HG02759 (cell line): ENCODE results near the gene NKAPD1.
"Not testable (repeated sequence)": the region's sequence is repeated elsewhere in the genome, so short reads cannot be mapped to it uniquely, and the experiment has no call there.

ENCODE experiments used
- ATAC-seq: cut with Tn5 transposase; IDR thresholded peaks from one replicate; pipeline ENCODE4 v1.9.1; 2021; ENCODE audit warnings: mild to moderate bottlenecking, moderate library complexity; ENCODE audit not compliant: unreplicated experiment

Gene NKAPD1

GRCh38 chr11:112085822-112086421 is 11.8 kb downstream of the NKAPD1 start:
- ATAC-seq = peak; percentile 31

GRCh38 chr11:112086422-112087191 is 12.5 kb downstream of the NKAPD1 start, which contains the start of the genes SDHD and TIMM8B:
Gene SDHD, plus strand, starts transcription at chr11:112086873. Its CDS starts 35 bp downstream, at chr11:112086908.
Gene TIMM8B, minus strand, starts transcription at chr11:112086756. Its CDS starts 33 bp downstream, at chr11:112086723.
- ATAC-seq = peak; percentile 92

DNA sequence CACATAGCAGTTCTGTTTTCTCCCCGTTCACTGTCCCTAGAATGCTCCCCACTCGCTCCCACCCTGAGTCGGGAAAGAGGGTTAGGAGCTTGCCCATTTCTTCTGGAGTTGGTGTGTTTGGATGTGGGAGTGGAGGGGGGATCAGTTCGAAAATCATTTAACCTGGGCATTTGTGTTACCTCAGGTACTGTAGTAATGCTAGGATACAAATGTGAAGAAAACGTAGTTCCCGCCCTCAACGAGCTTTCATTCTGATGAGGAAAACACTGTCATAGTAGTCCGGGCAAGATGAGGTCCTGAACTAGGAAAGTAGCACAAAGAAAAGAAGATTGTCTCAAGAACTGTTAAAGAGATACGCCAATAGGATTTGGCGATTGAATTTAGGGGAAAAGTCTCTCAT is 13.1 kb downstream of the NKAPD1 start:
- no peak for ATAC-seq

- ATAC-seq = not testable (repeated sequence)
Measured at GRCh38 chr11:112095302-112095701, 21.2 kb downstream of the NKAPD1 start.

DNA sequence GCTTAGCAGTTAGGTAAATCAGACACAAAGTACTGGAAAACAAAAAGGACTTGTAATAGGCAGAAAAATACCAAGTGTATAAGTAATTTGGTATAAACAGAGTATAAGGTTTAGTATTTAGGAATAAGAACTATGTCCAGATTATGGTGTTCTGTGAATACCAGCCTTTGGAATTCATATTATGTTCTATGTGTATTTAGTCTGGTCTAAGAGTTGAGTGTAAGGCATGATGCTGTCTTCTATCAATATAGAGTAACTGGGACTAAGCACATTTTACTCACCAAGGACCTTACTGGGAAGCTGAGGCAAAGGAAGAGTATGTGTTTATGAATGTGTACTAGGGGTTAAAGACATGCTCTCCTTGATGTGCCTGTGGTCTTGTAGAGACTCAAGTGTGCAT is 22.1 kb downstream of the NKAPD1 start:
- ATAC-seq = no peak

- ATAC-seq = no peak
Measured at GRCh38 chr11:112097734-112098528, 23.8 kb downstream of the NKAPD1 start.

DNA sequence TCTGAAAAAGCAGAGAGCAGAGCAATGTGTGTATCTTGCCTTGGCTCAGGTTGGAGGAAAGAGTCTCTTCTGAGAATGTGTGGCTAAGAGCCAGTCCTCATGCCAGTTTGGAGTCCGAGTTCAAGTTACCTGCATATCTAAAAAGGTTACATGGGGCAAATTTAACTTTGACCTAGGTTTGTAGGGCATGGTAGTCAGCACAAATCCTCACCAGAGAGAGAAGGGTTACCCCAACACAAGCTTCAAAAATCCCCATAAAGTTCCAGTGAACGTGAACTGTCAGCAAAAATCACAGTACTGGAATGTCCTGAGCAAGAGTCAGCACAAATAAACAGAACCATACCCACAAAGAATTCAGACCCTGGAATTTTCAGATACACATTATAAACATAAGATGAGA is 26.4 kb downstream of the NKAPD1 start:
- ATAC-seq = no peak

GRCh38 chr11:112103446-112103845 is 29.3 kb downstream of the NKAPD1 start:
- no peak for ATAC-seq

- ATAC-seq = no peak
Measured at GRCh38 chr11:112106070-112106469, 32.0 kb downstream of the NKAPD1 start.

DNA sequence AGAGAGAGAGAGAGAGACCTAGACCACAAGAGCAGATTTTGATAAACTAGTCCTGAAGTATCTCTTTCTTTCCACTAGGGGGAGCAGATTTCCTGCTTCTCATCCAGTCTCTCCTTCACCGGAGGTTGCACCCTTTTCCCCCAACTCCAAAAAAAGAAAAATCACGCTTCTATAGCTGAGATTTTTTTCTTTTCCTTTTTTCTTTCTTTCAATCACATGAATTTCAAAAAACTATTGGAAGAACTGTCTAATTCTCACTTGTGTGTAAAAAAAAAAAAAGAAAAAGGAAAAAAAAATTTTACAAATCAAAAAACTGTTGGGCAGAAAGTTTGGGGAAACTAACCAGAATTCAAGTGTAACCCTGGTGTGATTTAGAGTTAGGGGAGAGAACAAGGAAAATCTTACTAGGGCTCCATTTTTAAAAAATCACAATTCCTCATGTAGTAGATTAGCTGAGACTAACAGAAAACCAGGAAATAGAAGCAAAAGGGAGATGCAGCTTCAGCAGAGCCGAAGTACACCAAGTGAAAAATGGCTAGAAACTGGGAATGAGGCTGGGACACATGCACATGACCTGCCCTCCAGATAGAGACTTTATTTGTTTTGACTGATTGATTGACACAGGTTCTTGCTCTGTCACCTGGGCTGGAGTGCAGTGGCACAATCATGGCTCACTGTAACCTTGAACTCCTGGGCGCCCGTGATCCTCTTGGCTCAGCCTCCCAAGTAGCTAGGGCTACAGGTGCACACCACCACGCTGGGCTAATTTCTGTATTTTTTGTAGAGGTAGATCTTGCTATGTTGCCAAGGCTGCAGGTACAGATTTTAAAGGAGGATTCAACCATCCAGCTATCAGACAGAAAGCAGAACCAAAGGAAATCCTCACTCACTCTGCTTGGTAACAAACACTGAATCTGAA is 39.7 kb downstream of the NKAPD1 start:
- no peak for ATAC-seq

GRCh38 chr11:112114460-112114859 is 40.4 kb downstream of the NKAPD1 start:
- no peak for ATAC-seq

DNA sequence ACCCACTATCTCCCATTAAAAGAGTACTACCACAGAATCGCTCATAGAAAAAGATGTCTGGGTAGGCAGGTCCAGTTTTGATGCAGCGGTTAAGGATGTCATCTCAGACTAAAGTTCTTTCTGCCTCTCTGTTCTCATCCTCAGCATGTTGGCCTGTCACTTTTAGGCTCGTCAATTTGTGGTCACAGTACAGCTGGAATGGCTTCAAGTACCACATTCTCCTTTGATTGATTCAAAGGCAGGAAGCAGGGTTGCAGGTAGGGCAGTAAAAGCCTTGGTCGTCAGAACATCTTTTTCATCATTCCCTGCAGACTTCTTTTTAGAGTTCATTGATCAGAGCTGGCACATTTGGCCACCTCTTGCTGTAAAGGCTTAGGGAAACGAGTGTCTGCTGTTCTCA is 41.3 kb downstream of the NKAPD1 start:
- ATAC-seq = no peak

GRCh38 chr11:112118176-112118575 is 44.1 kb downstream of the NKAPD1 start:
- no peak for ATAC-seq

- no peak for ATAC-seq
Measured at GRCh38 chr11:112121981-112122615, 48.0 kb downstream of the NKAPD1 start.

GRCh38 chr11:112123129-112123528 is 49.0 kb downstream of the NKAPD1 start:
- no peak for ATAC-seq

DNA sequence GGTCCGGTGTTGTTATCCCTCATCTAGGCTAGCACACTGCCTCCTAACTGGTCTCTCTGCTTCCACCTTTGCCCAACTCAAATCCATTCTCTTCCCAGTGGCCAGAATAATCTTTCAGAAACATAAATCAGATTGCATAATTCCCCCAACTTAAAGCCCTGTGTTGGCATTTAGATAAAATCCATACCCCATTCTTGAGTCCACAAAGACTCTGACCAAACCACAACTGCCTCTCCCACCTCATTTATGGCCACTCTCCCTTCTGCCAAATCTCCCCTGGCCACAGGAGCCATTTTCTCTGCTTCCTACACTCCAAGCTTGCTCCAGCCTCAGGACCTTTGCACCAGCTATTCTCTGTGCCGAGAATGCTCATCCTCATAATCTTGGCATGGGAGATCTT is 53.0 kb downstream of the NKAPD1 start:
- no peak for ATAC-seq

DNA sequence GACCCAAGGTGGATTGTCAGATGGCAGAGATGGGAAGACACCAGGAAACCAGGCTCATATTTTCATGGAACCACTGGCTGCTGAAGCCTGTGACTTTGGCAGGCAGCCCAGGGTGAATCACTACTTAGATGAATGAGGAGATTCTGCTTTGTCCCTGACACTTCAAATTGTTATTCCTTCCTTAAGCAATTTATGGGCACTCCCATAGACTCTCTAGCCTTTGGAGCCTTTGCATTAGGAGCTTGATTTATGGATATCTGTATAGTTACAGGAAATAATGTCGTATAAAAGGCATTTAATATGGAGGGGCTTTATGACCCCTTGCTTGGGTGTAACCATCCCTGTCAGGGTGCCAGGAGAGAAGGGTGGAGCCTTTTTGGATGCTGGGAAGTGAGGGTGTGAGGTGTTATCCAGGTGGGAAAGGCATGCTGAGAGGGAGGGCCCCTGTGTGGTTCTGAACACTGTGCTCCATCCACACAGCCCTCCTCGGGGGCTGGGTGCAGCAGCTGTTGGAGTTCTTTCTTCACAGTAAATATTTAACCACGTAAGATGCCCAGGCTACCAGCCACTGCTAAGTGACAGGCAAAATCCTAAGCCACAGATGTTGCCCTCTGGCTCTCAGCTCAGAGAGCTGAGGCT is 54.5 kb downstream of the NKAPD1 start:
- no peak for ATAC-seq

DNA sequence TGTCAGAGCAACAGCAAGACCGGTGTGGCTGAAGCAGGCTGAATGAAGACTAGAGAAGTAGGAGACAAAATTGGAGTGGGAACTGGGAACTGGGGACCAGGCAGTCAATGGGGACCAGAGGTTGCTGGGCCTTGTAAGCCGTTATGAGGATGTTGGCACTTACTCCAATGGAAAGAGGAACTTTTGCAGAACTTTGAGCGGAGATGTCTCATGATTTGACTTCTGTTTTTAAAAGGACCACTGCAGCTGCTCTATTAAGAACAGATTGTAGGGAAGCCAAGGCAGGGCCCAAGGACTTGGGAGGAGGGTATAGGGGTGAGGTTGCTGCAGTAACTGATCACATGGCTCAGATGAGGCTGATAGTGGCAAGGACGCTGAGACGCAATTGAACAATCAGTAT is 55.6 kb downstream of the NKAPD1 start:
- no peak for ATAC-seq

GRCh38 chr11:112132737-112133136 is 58.6 kb downstream of the NKAPD1 start:
- no peak for ATAC-seq

DNA sequence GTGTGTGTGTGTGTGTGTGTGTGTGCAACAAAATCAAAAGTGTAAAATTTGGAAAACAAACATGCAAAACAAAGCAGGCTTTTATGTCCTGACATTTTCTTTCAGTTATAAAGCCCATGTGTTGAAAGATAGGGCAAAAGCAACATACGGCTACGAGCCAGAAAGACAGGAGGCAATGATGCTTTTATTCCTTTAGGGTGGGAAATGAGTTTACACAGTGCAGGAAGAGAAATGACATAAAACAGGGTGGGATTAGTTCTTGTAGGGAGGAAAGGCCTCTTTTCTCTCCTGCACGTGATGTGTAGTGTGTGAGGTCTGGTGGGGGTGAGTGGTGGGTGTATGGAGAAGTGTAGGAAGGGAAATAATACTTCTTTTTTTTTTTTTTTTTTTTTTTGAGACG is 60.4 kb downstream of the NKAPD1 start:
- no peak for ATAC-seq
